Neural cell (in vitro differentiated cells): ENCODE measurements around the gene GALNT10. TPM values are rescaled to one million over a fixed set of nuclear protein-coding genes. Genes with fewer than 3 reads are reported as not detected.

Experiments
- H2AFZ ChIP-seq: fragments of 200-600, 300-800 bp; sonication (generic), shearing (Covaris generic); 2 replicates; pipeline ENCODE4 v1.6.0; 2014; ENCODE audit warnings: low read depth, mild to moderate bottlenecking, antibody characterized with exemption, low read length, moderate library complexity
- H3F3A ChIP-seq: fragments of 200-600 bp; shearing (Covaris generic); 2 replicates; pipeline ENCODE4 v1.6.1; 2016; ENCODE audit warnings: mild to moderate bottlenecking, moderate library complexity, mixed read lengths, antibody characterized with exemption, low read length; ENCODE audit not compliant: insufficient read depth, poor library complexity, severe bottlenecking
- H3K27ac ChIP-seq: fragments of 200-600, 300-800 bp; sonication (generic), shearing (Covaris generic); 2 replicates; pipeline ENCODE4 v1.5.1; 2014; ENCODE audit warnings: mild to moderate bottlenecking, low read length, moderate library complexity
- H3K27me3 ChIP-seq: fragments of 300-800, 200-600 bp; sonication (generic), shearing (Covaris generic); 2 replicates; pipeline ENCODE4 v1.6.0; 2014; ENCODE audit warnings: mild to moderate bottlenecking, low read depth, low read length, moderate library complexity; ENCODE audit not compliant: insufficient read depth
- H3K36me3 ChIP-seq: fragments of 300-800, 200-600 bp; sonication (generic), shearing (Covaris generic); 2 replicates; pipeline ENCODE4 v1.5.1; 2014; ENCODE audit warnings: mild to moderate bottlenecking, antibody characterized with exemption, low read length, moderate library complexity; ENCODE audit not compliant: insufficient read depth
- H3K4me2 ChIP-seq: fragments of 300-800, 200-600 bp; sonication (generic), shearing (Covaris generic); 2 replicates; pipeline ENCODE4 v1.6.0; 2014; ENCODE audit warnings: mild to moderate bottlenecking, low read length
- H3K4me3 ChIP-seq: fragments of 300-800, 200-600 bp; sonication (generic), shearing (Covaris generic); 2 replicates; pipeline ENCODE4 v1.5.1; 2014; ENCODE audit warnings: mild to moderate bottlenecking, low read length, moderate library complexity
- H3K79me2 ChIP-seq: fragments of 200-600 bp; shearing (Covaris generic); replicated peaks from 2 replicates; pipeline ENCODE4 v1.6.0; 2014; ENCODE audit warnings: mild to moderate bottlenecking, low read length, moderate library complexity; ENCODE audit not compliant: insufficient read depth
- H3K9ac ChIP-seq: fragments of 300-800, 200-600 bp; sonication (generic), shearing (Covaris generic); 2 replicates; pipeline ENCODE4 v1.6.1; 2016; ENCODE audit warnings: mild to moderate bottlenecking, low read length, mixed read lengths
- H3K9me2 ChIP-seq: fragments of 200-600 bp; shearing (Covaris generic); 2 replicates; pipeline ENCODE4 v1.6.1; 2016; ENCODE audit warnings: mild to moderate bottlenecking, low read length, mixed read lengths; ENCODE audit not compliant: insufficient read depth
- H3K9me3 ChIP-seq: fragments of 200-600, 300-800 bp; sonication (generic), shearing (Covaris generic); 2 replicates; pipeline ENCODE4 v1.6.1; 2016; ENCODE audit warnings: mild to moderate bottlenecking, mixed run types, low read length, moderate library complexity, mixed read lengths
- H4K20me1 ChIP-seq: fragments of 200-600 bp; shearing (Covaris generic); 2 replicates; pipeline ENCODE4 v1.6.1; 2016; ENCODE audit warnings: mild to moderate bottlenecking, mixed run types; ENCODE audit not compliant: insufficient read depth
- EP300 ChIP-seq: fragments of 450-650 bp; conservative IDR thresholded peaks from 2 replicates; pipeline ENCODE4 v1.6.1; 2014; ENCODE audit warnings: antibody characterized with exemption, mild to moderate bottlenecking, moderate library complexity; ENCODE audit not compliant: poor library complexity, severe bottlenecking
- EZH2 ChIP-seq: fragments of 200-600, 300-800 bp; shearing (Covaris generic), sonication (generic); IDR thresholded peaks from 2 replicates; pipeline ENCODE4 v1.6.1; 2014; ENCODE audit warnings: antibody characterized with exemption, low read length, borderline replicate concordance, mild to moderate bottlenecking; ENCODE audit not compliant: insufficient read depth, poor library complexity, severe bottlenecking
- MXI1 ChIP-seq: fragments of 450-650 bp; conservative IDR thresholded peaks from 2 replicates; pipeline ENCODE4 v1.6.1; 2014; ENCODE audit warnings: antibody characterized with exemption, mild to moderate bottlenecking; ENCODE audit not compliant: poor library complexity, severe bottlenecking
- POLR2AphosphoS5 ChIP-seq: IDR thresholded peaks from 2 replicates; pipeline ENCODE4 v1.6.1; 2012
- RAD21 ChIP-seq: fragments of 450-650 bp; conservative IDR thresholded peaks from 2 replicates; pipeline ENCODE4 v1.6.1; 2014; ENCODE audit warnings: antibody characterized with exemption, mild to moderate bottlenecking, moderate library complexity
- SMC3 ChIP-seq: fragments of 450-650 bp; conservative IDR thresholded peaks from 2 replicates; pipeline ENCODE4 v1.6.1; 2014; ENCODE audit warnings: antibody characterized with exemption, mild to moderate bottlenecking, moderate library complexity; ENCODE audit not compliant: poor library complexity
- TAF1 ChIP-seq: IDR thresholded peaks from 2 replicates; pipeline ENCODE4 v1.6.1; 2012; ENCODE audit warnings: low read depth
- polyA plus RNA-seq: library from polyadenylated mRNA; depleted of rRNA; stranded (reverse); fragments of >200 nt; gene quantifications from 2 replicates; pipeline ENCODE4 v1.2.3, GENCODE V29; 2014
- TF ChIP-seq, protein P1 (sequence below): fragments of 450-650 bp; IDR thresholded peaks from 2 replicates; pipeline ENCODE4 v1.5.1; 2014; ENCODE audit warnings: antibody characterized with exemption, mild to moderate bottlenecking, moderate library complexity; ENCODE audit not compliant: poor library complexity, severe bottlenecking
- TF ChIP-seq, protein P2 (sequence below): IDR thresholded peaks from 2 replicates; pipeline ENCODE4 v1.6.1; 2012; ENCODE audit warnings: borderline replicate concordance

Gene GALNT10
- polyA plus RNA-seq, 1 donor from 2014 or later: 3.1 TPM

DNA sequence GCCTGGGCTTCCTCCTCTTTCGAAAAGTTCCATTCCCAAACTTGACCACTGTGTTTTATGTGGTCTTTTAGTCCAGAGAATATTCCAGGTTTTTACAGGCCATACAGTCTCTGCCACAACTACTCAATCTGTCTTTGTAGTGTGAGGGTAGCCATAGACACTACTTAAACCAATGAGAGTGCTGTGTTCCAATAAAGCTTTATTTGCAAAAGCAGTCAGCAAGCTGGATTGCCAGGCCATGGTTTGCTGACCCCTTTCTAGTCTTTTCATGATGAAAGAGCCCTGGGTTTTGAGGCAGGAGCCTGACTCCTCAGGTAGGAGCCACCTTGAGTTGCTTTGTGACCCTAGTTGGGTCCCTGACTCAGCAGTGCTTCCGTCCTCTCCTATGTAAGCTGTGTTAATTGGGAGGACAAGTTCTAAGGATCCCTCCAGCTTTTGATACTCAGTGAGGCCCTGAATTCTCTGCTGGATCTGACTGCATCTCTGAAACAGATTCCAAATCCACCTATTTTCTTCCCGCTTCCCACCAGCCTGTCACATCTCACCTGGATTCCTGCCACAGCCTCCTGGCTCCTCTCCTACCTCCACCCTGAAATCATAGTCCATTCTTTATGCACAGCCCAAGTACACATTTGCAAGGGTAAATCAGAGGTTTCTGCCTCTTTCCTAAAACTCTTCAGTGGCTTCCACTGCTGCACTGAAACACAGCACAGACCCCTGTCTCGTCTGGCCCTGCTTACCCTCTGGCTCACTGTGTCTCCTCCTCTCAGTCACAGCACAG, 13.5 kb downstream of the GALNT10 start:
- Histone ChIP-seq H3F3A (no peaks in the 10 kb centered on the region), H3K9me2 (no peaks in the 10 kb centered on the region), H4K20me1 (no peaks in the 10 kb centered on the region), H3K27me3 (no peaks in the 10 kb centered on the region), H3K9ac (no peak overlapping the region), H3K27ac (no peak overlapping the region), H3K4me2 (no peak overlapping the region), H3K36me3 (no peaks in the 10 kb centered on the region), H3K9me3 (no peaks in the 10 kb centered on the region), H3K4me3 (no peak overlapping the region), H3K79me2 (no peaks in the 10 kb centered on the region), H2AFZ (no peak overlapping the region)
- TF ChIP-seq, protein P1, sequence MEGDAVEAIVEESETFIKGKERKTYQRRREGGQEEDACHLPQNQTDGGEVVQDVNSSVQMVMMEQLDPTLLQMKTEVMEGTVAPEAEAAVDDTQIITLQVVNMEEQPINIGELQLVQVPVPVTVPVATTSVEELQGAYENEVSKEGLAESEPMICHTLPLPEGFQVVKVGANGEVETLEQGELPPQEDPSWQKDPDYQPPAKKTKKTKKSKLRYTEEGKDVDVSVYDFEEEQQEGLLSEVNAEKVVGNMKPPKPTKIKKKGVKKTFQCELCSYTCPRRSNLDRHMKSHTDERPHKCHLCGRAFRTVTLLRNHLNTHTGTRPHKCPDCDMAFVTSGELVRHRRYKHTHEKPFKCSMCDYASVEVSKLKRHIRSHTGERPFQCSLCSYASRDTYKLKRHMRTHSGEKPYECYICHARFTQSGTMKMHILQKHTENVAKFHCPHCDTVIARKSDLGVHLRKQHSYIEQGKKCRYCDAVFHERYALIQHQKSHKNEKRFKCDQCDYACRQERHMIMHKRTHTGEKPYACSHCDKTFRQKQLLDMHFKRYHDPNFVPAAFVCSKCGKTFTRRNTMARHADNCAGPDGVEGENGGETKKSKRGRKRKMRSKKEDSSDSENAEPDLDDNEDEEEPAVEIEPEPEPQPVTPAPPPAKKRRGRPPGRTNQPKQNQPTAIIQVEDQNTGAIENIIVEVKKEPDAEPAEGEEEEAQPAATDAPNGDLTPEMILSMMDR: no peak
- no peak for TF ChIP-seq RAD21
- no peak for TF ChIP-seq EP300
- no peak for TF ChIP-seq SMC3
- TF ChIP-seq EZH2: no peak
- TF ChIP-seq POLR2AphosphoS5: no peak
- no peak for TF ChIP-seq MXI1
- TF ChIP-seq, protein P2, sequence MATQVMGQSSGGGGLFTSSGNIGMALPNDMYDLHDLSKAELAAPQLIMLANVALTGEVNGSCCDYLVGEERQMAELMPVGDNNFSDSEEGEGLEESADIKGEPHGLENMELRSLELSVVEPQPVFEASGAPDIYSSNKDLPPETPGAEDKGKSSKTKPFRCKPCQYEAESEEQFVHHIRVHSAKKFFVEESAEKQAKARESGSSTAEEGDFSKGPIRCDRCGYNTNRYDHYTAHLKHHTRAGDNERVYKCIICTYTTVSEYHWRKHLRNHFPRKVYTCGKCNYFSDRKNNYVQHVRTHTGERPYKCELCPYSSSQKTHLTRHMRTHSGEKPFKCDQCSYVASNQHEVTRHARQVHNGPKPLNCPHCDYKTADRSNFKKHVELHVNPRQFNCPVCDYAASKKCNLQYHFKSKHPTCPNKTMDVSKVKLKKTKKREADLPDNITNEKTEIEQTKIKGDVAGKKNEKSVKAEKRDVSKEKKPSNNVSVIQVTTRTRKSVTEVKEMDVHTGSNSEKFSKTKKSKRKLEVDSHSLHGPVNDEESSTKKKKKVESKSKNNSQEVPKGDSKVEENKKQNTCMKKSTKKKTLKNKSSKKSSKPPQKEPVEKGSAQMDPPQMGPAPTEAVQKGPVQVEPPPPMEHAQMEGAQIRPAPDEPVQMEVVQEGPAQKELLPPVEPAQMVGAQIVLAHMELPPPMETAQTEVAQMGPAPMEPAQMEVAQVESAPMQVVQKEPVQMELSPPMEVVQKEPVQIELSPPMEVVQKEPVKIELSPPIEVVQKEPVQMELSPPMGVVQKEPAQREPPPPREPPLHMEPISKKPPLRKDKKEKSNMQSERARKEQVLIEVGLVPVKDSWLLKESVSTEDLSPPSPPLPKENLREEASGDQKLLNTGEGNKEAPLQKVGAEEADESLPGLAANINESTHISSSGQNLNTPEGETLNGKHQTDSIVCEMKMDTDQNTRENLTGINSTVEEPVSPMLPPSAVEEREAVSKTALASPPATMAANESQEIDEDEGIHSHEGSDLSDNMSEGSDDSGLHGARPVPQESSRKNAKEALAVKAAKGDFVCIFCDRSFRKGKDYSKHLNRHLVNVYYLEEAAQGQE: no peak
- TF ChIP-seq TAF1: no peak

DNA sequence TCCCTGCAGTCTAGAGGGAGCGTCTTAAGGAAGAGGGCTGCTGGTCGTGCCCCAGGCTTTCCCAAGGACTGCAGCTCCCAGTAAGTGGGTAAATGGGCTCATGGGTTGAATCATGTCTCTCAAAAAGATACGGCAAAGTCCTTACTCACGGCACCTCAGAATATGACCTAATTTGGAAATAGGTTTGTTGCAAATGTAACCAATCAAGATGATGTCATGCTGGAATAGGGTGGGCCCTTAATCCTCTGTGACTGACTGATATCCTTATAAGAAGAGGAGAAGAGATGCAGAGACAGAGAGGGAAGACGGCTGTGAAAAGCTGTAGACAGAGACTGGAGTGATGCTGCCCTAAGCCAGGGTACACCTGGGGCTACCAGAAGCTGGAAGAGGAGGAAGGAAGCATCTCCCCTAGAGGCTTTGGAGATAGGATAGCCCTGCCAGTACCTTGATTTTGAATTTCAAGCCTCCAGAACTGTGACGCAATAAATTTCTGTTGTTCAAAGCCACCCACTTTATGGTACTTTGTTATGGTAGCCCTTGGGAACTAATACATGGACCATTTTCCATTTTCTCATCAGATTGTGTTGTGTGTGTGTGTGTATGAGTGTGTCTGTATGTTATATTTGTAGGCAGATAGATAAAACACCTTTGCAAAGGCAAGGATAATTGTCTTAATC, 15.0 kb downstream of the GALNT10 start:
- no peaks in the 10 kb centered on the region for H3K9me2 ChIP-seq
- H4K20me1 ChIP-seq: no peaks in the 10 kb centered on the region
- H3K27me3 ChIP-seq: no peaks in the 10 kb centered on the region
- H3K36me3 ChIP-seq: no peaks in the 10 kb centered on the region
- H3K9ac ChIP-seq: no peak overlapping the region
- TF ChIP-seq POLR2AphosphoS5: no peak
- H3F3A ChIP-seq: no peaks in the 10 kb centered on the region
- H3K27ac ChIP-seq: no peak overlapping the region
- H3K4me2 ChIP-seq: no peak overlapping the region
- H2AFZ ChIP-seq: no peak overlapping the region
- H3K79me2 ChIP-seq: no peaks in the 10 kb centered on the region
- H3K9me3 ChIP-seq: peaks cover 2% of the 10 kb centered on the region
- no peak overlapping the region for H3K4me3 ChIP-seq
